OCI-LY1 (cell line): ENCODE results near the gene MAS1.

Experiments used
- H2AFZ ChIP-seq: fragments of 200-600 bp; sonication (generic), shearing (Covaris generic); 2 replicates; pipeline ENCODE4 v1.6.0; 2014; ENCODE audit warnings: antibody characterized with exemption, mild to moderate bottlenecking, low read length
- H3F3A ChIP-seq: fragments of 200-600 bp; sonication (generic), shearing (Covaris generic); 2 replicates; pipeline ENCODE4 v1.6.0; 2014; ENCODE audit warnings: mild to moderate bottlenecking, antibody characterized with exemption, low read length, moderate library complexity; ENCODE audit not compliant: insufficient read depth
- H3K27ac ChIP-seq: fragments of 200-600 bp; sonication (generic); 2 replicates; pipeline ENCODE4 v1.5.1; 2014; ENCODE audit warnings: low read length, mixed run types, mild to moderate bottlenecking, low read depth; ENCODE audit not compliant: poor library complexity, severe bottlenecking
- H3K27me3 ChIP-seq: fragments of 200-600 bp; sonication (generic); 2 replicates; pipeline ENCODE4 v1.6.0; 2014; ENCODE audit warnings: antibody characterized with exemption, mild to moderate bottlenecking, low read length, moderate library complexity; ENCODE audit not compliant: insufficient read depth
- H3K36me3 ChIP-seq: fragments of 200-600 bp; sonication (generic); 2 replicates; pipeline ENCODE4 v1.6.1; 2014; ENCODE audit warnings: mild to moderate bottlenecking, antibody characterized with exemption, low read length, moderate library complexity, mixed read lengths; ENCODE audit not compliant: insufficient read depth
- H3K4me1 ChIP-seq: fragments of 200-600 bp; sonication (generic); 2 replicates; pipeline ENCODE4 v1.5.1; 2014; ENCODE audit warnings: mild to moderate bottlenecking, low read length, moderate library complexity; ENCODE audit not compliant: insufficient read depth, severe bottlenecking
- H3K4me2 ChIP-seq: fragments of 200-600 bp; sonication (generic), shearing (Covaris generic); 2 replicates; pipeline ENCODE4 v1.6.1; 2014; ENCODE audit warnings: low read length
- H3K4me3 ChIP-seq: fragments of 200-600 bp; sonication (generic); 2 replicates; pipeline ENCODE4 v1.5.1; 2014; ENCODE audit warnings: low read length, low read depth, mild to moderate bottlenecking, mixed read lengths; ENCODE audit not compliant: poor library complexity, severe bottlenecking
- H3K79me2 ChIP-seq: fragments of 200-600 bp; shearing (Covaris generic); 2 replicates; pipeline ENCODE4 v1.6.1; 2016; ENCODE audit warnings: mixed run types, low read length, mixed read lengths; ENCODE audit not compliant: insufficient read depth
- H3K9ac ChIP-seq: fragments of 200-600 bp; sonication (generic), shearing (Covaris generic); 2 replicates; pipeline ENCODE4 v1.6.1; 2014; ENCODE audit warnings: mild to moderate bottlenecking, low read length, mixed read lengths
- H3K9me2 ChIP-seq: fragments of 200-600 bp; sonication (generic), shearing (Covaris generic); 2 replicates; pipeline ENCODE4 v1.6.1; 2014; ENCODE audit warnings: low read depth, mild to moderate bottlenecking, low read length, mixed read lengths
- H3K9me3 ChIP-seq: fragments of 200-600 bp; shearing (Covaris generic); 2 replicates; pipeline ENCODE4 v1.6.1; 2014; ENCODE audit warnings: low read length, mixed read lengths
- H4K20me1 ChIP-seq: fragments of 200-600 bp; sonication (generic), shearing (Covaris generic); 2 replicates; pipeline ENCODE4 v1.6.0; 2016; ENCODE audit warnings: mild to moderate bottlenecking, low read length; ENCODE audit not compliant: insufficient read depth
- EZH2 ChIP-seq: fragments of 200-600 bp; sonication (generic), shearing (Covaris generic); IDR thresholded peaks from 2 replicates; pipeline ENCODE4 v1.8.0; 2017; ENCODE audit warnings: borderline replicate concordance, mixed run types, mild to moderate bottlenecking, antibody characterized with exemption, low read length, moderate library complexity, mixed read lengths
- TF ChIP-seq, protein P1 (sequence below): fragments of 200-600 bp; sonication (generic), shearing (Covaris generic); IDR thresholded peaks from 2 replicates; pipeline ENCODE4 v1.5.1; 2017; ENCODE audit warnings: mild to moderate bottlenecking, antibody characterized with exemption, low read length, moderate library complexity, mixed read lengths

MAS1 gene

DNA sequence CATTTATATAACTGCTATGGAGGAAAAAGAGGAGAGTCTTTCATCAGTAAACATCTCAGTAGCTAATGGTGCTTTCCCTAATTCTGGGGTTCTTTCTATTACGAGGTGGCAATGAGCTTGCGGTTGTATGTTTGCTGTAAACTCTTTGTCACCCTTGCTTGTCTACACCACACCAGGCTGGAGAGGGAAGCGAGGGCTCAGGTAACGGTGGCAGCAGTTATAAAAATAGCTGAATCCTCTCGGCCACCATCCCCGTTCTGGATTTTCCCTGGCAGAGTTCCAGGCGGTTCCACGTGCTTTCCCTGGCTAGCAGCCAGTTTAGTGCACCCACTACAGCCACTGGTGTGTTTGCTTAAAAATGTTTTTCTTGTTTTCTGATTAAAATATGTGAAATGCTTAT, 39.0 kb downstream of the MAS1 start:
- no peak for TF ChIP-seq EZH2
- TF ChIP-seq, protein P1, sequence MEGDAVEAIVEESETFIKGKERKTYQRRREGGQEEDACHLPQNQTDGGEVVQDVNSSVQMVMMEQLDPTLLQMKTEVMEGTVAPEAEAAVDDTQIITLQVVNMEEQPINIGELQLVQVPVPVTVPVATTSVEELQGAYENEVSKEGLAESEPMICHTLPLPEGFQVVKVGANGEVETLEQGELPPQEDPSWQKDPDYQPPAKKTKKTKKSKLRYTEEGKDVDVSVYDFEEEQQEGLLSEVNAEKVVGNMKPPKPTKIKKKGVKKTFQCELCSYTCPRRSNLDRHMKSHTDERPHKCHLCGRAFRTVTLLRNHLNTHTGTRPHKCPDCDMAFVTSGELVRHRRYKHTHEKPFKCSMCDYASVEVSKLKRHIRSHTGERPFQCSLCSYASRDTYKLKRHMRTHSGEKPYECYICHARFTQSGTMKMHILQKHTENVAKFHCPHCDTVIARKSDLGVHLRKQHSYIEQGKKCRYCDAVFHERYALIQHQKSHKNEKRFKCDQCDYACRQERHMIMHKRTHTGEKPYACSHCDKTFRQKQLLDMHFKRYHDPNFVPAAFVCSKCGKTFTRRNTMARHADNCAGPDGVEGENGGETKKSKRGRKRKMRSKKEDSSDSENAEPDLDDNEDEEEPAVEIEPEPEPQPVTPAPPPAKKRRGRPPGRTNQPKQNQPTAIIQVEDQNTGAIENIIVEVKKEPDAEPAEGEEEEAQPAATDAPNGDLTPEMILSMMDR, result no peak
- Histone ChIP-seq H3K4me1 (peaks cover 10% of the 10 kb centered on the region), H3K9ac (no peak overlapping the region), H3K36me3 (no peaks in the 10 kb centered on the region), H3K9me2 (no peaks in the 10 kb centered on the region), H3K27me3 (no peaks in the 10 kb centered on the region), H3K9me3 (no peaks in the 10 kb centered on the region), H3K27ac (no peak overlapping the region), H2AFZ (no peak overlapping the region), H4K20me1 (no peaks in the 10 kb centered on the region), H3K4me2 (no peak overlapping the region), H3K79me2 (no peaks in the 10 kb centered on the region), H3F3A (no peaks in the 10 kb centered on the region), H3K4me3 (no peak overlapping the region)

DNA sequence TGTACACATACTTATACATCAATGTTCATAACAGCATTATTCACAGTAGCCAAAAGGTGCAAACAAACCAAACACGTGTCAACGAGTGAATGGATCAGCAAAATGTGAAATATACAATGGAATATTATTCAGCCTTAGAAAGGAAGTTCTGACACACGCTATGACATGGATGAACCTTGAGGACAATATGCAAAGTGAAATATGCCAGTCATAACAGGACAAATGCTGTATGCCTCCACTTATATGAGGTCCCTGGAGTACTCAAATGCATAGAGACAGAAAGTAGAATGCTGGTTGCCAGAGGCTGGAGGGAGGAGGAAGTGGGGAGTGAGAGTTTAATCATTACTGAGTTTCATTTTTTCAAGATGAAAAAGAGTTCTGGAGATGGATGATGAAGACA, 40.3 kb downstream of the MAS1 start:
- Histone ChIP-seq H3K9me2 (no peaks in the 10 kb centered on the region), H3K36me3 (no peaks in the 10 kb centered on the region), H3K27ac (no peak overlapping the region), H4K20me1 (no peaks in the 10 kb centered on the region), H3F3A (no peaks in the 10 kb centered on the region), H3K79me2 (no peaks in the 10 kb centered on the region), H3K9me3 (no peaks in the 10 kb centered on the region), H3K4me3 (no peak overlapping the region), H3K4me2 (no peak overlapping the region), H2AFZ (no peak overlapping the region), H3K9ac (no peak overlapping the region), H3K4me1 (peaks cover 10% of the 10 kb centered on the region), H3K27me3 (peaks cover 8% of the 10 kb centered on the region; the same call in 1 of the 2 replicates)
- TF ChIP-seq EZH2, result no peak
- TF ChIP-seq, protein P1, result no peak

- no peaks in the 10 kb centered on the region for H3K9me2 ChIP-seq
- no peak overlapping the region for H3K9ac ChIP-seq
- no peak overlapping the region for H3K4me2 ChIP-seq
- H3K4me1 ChIP-seq, result peaks cover 10% of the 10 kb centered on the region
- no peak overlapping the region for H3K4me3 ChIP-seq
- H3K36me3 ChIP-seq, result no peaks in the 10 kb centered on the region
- no peak overlapping the region for H3K27ac ChIP-seq
- no peaks in the 10 kb centered on the region for H3K9me3 ChIP-seq
- H4K20me1 ChIP-seq, result no peaks in the 10 kb centered on the region
- H3F3A ChIP-seq, result no peaks in the 10 kb centered on the region
- peaks cover 10% of the 10 kb centered on the region; the same call in 1 of the 2 replicates for H3K27me3 ChIP-seq
- TF ChIP-seq, protein P1, result no peak
- TF ChIP-seq EZH2, result no peak
- H2AFZ ChIP-seq, result no peak overlapping the region
- H3K79me2 ChIP-seq, result no peaks in the 10 kb centered on the region
These were observed 41.1 kb downstream of the MAS1 start for GRCh38 chr6:159931846-159932245.
